GM19467 (cell line): ENCODE measurements around the gene STRA8.
A peak's percentile ranks its signal among the peaks of the same experiment; 100 is the strongest.
"Not testable (repeated sequence)": the region's sequence is repeated elsewhere in the genome, so short reads cannot be mapped to it uniquely, and the experiment has no call there.

Experiments used
- ATAC-seq: cut with Tn5 transposase; IDR thresholded peaks from one replicate; pipeline ENCODE4 v1.9.1; 2021; ENCODE audit warnings: mild to moderate bottlenecking, moderate library complexity; ENCODE audit not compliant: unreplicated experiment

The STRA8 gene

DNA sequence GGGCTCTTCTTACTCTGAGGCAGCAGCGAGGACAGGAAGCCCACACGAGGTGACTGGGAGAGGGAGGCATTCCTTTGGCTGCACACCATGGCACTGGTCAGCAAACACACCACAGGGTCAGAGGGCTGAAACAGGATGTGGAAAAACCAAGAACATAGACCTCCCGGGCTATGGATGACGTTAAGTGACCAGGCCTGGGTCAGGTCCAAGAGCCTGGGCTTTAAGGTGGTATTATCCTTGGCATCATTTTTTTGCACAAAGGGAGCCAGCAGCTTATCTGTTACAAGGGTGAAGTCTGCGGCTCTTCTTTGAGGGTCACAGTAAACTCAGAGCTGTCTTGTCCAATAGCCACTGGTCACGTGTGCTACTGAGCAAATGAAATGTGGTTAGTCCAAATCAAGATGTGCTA, 29.3 kb upstream of the STRA8 start:
- ATAC-seq: no peak

- ATAC-seq: no peak
Observed at GRCh38 chr7:135204876-135205275, 28.8 kb upstream of the STRA8 start.

DNA sequence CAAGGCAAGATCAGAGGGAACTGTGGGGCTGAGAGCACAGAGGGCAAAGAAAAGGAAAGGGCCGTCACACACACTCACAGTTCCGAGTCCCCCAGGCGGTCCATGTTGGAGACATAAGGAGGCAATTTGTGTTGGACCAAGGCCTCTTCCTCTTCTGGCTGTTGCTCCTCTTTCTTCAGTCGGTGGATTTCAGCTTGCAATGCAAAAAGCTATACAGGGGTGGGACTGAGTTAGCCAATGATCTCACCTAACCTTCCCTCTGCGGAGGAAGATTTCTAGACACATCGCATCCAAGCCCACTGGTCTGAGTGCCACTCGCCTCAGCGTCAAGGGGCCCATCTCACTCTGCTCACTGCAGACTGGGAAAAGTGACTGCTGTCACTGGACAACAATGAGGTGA, 27.8 kb upstream of the STRA8 start:
- ATAC-seq: no peak

DNA sequence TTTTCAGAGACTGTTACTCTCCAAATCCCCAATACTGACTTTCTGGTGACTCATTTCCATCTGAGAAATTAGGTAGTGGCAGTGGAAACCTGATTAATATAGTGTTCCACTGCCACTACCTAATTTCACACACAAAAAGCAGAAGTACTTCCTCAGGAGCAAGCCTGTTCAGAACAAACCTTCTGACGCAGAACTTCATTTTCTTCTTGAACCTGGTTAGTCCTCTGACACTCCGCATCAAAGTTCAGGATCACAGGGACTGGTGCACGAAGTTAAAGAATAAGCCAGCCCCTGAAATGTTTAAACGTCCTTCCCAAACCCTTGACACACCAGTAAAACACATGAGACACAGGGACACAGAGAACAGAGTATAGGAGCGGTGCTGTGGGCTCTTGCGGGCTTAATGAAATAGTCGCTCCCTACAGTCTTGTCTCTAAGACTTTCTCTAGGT, 26.7 kb upstream of the STRA8 start:
- ATAC-seq: peak; percentile 19

GRCh38 chr7:135207406-135208101, 26.1 kb upstream of the STRA8 start:
- ATAC-seq: no peak

GRCh38 chr7:135208102-135208793, 25.4 kb upstream of the STRA8 start:
- no peak for ATAC-seq

GRCh38 chr7:135209225-135209834, 24.3 kb upstream of the STRA8 start:
- no peak for ATAC-seq

DNA sequence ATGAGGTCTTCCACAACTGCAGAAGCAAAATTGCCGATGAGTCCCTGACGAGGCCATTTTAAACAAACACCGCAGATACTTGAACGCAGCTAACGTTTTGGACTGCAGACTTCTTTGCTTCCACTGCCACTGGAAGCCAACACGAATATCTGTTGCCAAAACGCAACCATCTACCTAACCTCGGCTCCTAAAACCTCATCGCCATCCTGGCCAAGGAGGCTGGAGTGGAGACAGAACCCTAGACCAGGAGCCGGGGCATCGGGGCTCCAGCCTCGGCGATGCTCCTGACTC, 22.8 kb upstream of the STRA8 start:
- ATAC-seq: no peak

- peak; percentile 66 for ATAC-seq
Observed at GRCh38 chr7:135211179-135211945, 22.3 kb upstream of the STRA8 start, which contains the start of gene WDR91. Gene WDR91, minus strand, starts transcription at chr7:135211526. Its CDS starts 24 bp downstream, at chr7:135211502.

GRCh38 chr7:135211946-135212685, 21.5 kb upstream of the STRA8 start:
- not testable (repeated sequence) for ATAC-seq

DNA sequence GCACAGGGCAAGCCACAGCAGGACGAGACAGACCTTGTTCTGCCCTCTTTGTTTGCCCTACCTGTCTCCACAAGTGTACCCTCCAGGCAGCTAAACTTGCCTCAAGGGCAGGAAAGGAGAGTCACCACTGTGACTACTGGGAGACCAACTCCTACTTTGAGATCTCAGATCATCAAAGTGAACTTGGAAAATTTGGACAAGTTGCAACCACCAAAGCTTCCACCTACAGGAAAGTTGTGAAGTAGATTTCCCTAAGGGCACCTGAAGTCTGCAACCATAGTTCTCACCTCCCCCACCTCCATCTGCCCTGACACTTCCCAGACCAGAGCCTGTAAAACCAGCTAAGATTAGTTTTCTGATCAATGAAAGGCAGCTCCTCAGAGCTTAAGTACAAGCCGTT, 19.8 kb upstream of the STRA8 start:
- ATAC-seq: no peak

DNA sequence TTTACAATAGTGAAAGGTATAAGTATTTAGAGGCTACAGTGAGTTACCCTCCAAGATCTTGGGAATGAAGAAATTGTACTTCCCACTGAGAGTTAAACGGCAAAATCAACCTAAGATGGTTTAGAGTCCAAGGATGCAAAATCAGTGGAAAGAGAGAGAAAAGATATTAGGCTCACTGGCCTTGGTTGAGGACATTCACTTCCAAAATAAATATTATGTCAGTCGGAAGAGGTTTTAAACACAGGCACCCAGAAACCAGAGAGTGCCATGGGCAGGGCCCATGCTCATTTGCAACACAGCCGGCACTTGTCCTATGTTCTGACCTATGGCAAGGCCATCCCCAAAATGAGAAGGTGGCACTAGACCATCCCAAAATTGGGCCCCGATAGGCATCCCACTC, 18.5 kb upstream of the STRA8 start:
- no peak for ATAC-seq

- ATAC-seq: no peak
Observed at GRCh38 chr7:135215698-135216097, 17.9 kb upstream of the STRA8 start.

GRCh38 chr7:135217645-135218509, 15.8 kb upstream of the STRA8 start:
- ATAC-seq: no peak

GRCh38 chr7:135224027-135224426, 9.6 kb upstream of the STRA8 start:
- no peak for ATAC-seq

DNA sequence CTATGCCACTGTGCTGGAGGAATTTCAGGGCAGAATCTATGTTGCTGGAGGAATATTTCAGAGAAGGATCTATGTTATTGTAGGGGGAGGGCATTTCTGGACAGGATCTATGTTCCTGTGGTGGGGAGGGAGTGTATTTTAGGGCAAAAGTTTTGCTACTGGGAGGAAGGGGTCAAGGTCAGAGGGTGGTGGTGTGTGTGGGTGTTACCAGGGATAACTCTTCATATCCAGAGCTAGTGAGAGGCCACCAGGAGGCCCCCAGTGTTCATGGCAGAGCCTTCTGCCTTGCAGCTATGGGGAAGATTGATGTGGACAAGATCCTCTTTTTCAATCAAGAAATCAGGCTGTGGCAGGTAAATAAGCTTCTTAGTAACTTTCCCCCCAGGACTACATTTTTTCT, 2.0 kb upstream of the STRA8 start:
- no peak for ATAC-seq

GRCh38 chr7:135232087-135232486, 1.6 kb upstream of the STRA8 start:
- no peak for ATAC-seq

DNA sequence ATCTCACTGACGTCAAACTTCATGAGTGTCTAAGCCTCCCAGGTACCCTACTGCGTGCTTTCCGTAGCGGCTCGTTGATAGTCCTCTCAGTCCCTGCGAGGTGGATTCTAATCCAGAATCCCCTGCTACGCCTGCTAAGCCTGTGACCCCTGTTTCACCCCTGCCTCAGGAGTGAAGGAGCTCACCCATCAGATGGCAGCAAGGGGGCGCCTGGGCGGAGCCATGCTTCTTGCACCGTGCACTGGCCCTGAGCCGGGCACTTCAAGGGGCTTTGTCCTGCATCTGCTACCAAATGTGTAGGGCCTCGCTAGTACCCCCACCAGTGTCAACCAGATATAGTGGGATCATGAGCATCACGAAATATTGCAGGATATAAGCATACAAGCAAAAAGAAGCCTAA, 918 bp upstream of the STRA8 start:
- no peak for ATAC-seq

DNA sequence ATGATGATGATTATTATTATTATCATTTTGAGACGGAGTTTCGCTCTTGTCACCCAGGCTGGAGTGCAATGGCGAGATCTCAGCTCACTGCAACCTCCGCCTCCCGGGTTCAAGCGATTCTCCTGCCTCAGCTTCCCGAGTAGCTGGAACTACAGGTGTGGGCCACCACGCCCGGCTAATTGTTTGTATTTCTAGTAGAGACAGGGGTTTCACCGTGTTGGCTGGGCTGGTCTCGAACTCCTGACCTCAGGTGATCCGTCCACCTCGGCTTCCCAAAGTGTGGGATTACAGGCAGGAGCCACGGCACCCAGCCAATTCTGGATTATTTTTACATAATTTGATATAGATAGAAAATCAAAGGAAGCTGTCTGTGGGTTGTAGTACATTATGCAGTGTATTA, 457 bp downstream of the STRA8 start:
- not testable (repeated sequence) for ATAC-seq

DNA sequence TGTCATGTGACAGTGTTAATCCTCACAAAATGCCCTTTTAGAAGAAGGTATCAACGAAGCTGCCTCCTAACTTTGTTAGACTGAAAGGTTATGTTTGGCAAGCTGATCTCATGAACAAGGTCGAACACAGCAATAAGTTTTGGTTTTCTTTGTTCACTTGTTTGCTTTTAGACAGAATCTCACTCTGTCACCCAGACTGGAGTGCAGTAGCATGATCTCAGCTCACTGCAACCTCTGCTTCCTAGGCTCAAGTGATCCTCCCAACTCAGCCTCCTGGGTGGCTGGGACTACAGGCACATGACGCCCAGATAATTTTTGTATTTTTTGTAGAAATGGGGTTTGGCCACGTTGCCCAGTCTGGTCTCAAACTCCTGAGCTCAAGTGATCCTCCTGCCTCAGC, 1.1 kb downstream of the STRA8 start:
- ATAC-seq: no peak
